ENCODE data around the gene CCR6. TPM values are rescaled to one million over a fixed set of nuclear protein-coding genes. Genes with fewer than 3 reads are reported as not detected.

CCR6 gene
- total and polyA plus RNA-seq, 2 donors (not counting 1 experiment from before 2014, with no cell fraction given) = not detected

DNA sequence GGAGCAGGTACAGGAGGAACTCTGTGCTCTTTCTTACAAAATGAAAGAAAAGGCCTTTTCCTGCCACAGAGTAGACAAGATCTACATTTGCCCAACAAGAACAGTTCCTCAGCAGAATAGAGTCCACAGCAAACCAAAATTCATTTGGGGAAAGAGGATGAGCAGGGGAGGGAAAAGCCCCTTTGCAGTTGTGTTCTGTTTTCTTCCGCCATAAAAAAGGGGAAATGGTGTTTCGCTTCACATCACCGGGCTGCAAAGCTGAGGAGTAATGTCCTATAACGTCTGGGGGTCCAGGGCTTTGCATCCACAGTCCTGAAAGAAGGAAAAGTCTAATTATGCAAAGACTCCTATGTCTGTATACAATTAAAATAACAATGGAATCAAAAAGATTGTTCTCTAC is 35.0 kb downstream of the CCR6 start, which contains the start of gene GPR31:
Gene GPR31, minus strand, starts transcription at position 118 of the 400 bp plus-strand sequence. CDS start 149 bp downstream, outside the sequence.
- H3K9ac ChIP-seq (ENCODE audit: insufficient read depth, low read length) = no peak within 1 kb of the TSS
- H3K27me3 ChIP-seq (ENCODE audit: control insufficient read depth, insufficient read depth, low read length) = no peaks in the 10 kb centered on the region
- no peak within 1 kb of the TSS for H3K27ac ChIP-seq (ENCODE audit: insufficient read depth, low read length)
- no peak within 1 kb of the TSS for H2AFZ ChIP-seq (ENCODE audit: low read length)
- no peak for DNase-seq (ENCODE audit: low read depth in 2 of 2)
- H3K9me3 ChIP-seq (ENCODE audit: control insufficient read depth, insufficient read depth, low read depth, low read length) = no peaks in the 10 kb centered on the region
- TF ChIP-seq CTCF (conservative IDR thresholded peaks at IDR 0.05 in 1 of 2, IDR thresholded peaks at IDR 0.05 in 1 of 2; ENCODE audit: low read depth in 1 of 2, low read length in 2 of 2) (no peak), EZH2 (IDR thresholded peaks at IDR 0.05; ENCODE audit: low read length, missing control alignments) (no peak)
- no peak within 1 kb of the TSS for H3K4me3 ChIP-seq (replicated peaks in 1 of 4; ENCODE audit: control extremely low read depth in 1 of 4, insufficient read depth in 1 of 4, low read depth in 3 of 4, low read length in 4 of 4)
- no peaks in the 10 kb centered on the region for H3K36me3 ChIP-seq (ENCODE audit: control insufficient read depth, insufficient read depth, low read length)
- H3K4me1 ChIP-seq (ENCODE audit: control insufficient read depth, extremely low read depth, insufficient read depth, low read length) = no peaks in the 10 kb centered on the region
- no peaks in the 10 kb centered on the region for H3K79me2 ChIP-seq (ENCODE audit: control insufficient read depth, insufficient read depth, low read length)
- H4K20me1 ChIP-seq (ENCODE audit: control insufficient read depth, extremely low read depth, insufficient read depth, low read length) = no peaks in the 10 kb centered on the region
- no peak within 1 kb of the TSS for H3K4me2 ChIP-seq (ENCODE audit: extremely low read depth, insufficient read depth, low read length)

DNA sequence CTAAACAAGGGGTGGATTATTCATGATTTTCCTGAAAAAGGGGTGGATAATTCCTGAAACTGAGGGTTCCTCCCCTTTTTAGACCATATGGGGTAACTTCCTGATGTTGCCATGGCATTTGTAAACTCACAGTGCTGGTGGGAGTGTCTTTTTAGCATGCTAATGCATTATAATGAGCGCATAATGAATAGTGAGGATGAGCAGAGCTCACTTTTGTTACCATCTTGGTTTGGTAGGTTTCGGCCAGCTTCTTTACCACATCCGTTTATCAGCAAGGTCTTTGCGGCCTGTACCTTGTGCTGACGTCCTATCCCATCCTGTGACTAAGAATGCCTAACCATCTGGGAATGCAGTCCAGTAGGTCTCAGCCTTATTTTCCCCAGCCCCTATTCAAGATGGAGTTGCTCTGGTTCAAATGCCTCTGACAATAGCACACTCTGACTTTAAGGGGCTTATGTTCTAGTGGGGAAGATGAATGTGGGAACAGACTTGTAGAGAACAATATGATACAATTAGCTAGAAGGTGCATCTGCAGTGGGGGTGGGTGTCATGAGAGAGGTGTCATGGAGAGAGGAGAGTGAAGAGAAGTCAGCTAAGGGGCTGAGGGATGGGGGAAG is 39.1 kb downstream of the CCR6 start:
- TF ChIP-seq CTCF (conservative IDR thresholded peaks at IDR 0.05 in 1 of 2, IDR thresholded peaks at IDR 0.05 in 1 of 2; ENCODE audit: low read depth in 1 of 2, low read length in 2 of 2) = no peak
- no peak for TF ChIP-seq EZH2 (IDR thresholded peaks at IDR 0.05; ENCODE audit: low read length, missing control alignments)
- no peak overlapping the region for H3K4me3 ChIP-seq (replicated peaks in 1 of 4; ENCODE audit: control extremely low read depth in 1 of 4, insufficient read depth in 1 of 4, low read depth in 3 of 4, low read length in 4 of 4)
- H2AFZ ChIP-seq (ENCODE audit: low read length) = no peak overlapping the region
- H3K79me2 ChIP-seq (ENCODE audit: control insufficient read depth, insufficient read depth, low read length) = no peaks in the 10 kb centered on the region
- no peak overlapping the region for H3K4me2 ChIP-seq (ENCODE audit: extremely low read depth, insufficient read depth, low read length)
- H3K27me3 ChIP-seq (ENCODE audit: control insufficient read depth, insufficient read depth, low read length) = no peaks in the 10 kb centered on the region
- H3K27ac ChIP-seq (ENCODE audit: insufficient read depth, low read length) = no peak overlapping the region
- H3K9ac ChIP-seq (ENCODE audit: insufficient read depth, low read length) = no peak overlapping the region
- no peaks in the 10 kb centered on the region for H3K4me1 ChIP-seq (ENCODE audit: control insufficient read depth, extremely low read depth, insufficient read depth, low read length)
- no peaks in the 10 kb centered on the region for H3K36me3 ChIP-seq (ENCODE audit: control insufficient read depth, insufficient read depth, low read length)
- no peaks in the 10 kb centered on the region for H3K9me3 ChIP-seq (ENCODE audit: control insufficient read depth, insufficient read depth, low read depth, low read length)
- no peaks in the 10 kb centered on the region for H4K20me1 ChIP-seq (ENCODE audit: control insufficient read depth, extremely low read depth, insufficient read depth, low read length)
- peak in 1 of 2 donors; percentile 14 for DNase-seq (ENCODE audit: low read depth in 2 of 2)

DNA sequence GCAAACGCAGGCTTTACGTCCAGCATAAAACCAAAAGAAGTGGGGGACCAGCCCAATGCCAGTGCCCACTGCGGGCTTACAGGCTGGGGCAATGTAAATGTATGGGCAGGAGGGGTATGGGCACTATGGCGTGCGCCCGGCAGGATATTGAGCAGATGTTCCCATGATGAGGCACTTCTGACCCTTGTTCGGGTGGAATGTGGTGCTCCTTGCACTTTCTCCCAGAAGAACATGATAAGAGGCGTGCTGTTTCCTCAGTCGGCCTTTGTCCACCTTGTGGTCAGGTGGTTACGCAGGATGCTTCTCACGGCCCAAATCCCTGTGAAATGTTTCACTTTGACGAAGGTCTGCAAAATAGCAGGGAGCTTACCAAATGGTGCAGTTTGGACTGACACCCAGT is 39.7 kb downstream of the CCR6 start:
- Histone ChIP-seq H3K27me3 (ENCODE audit: control insufficient read depth, insufficient read depth, low read length) (no peaks in the 10 kb centered on the region), H3K4me3 (replicated peaks in 1 of 4; ENCODE audit: control extremely low read depth in 1 of 4, insufficient read depth in 1 of 4, low read depth in 3 of 4, low read length in 4 of 4) (no peak overlapping the region), H2AFZ (ENCODE audit: low read length) (no peak overlapping the region), H4K20me1 (ENCODE audit: control insufficient read depth, extremely low read depth, insufficient read depth, low read length) (no peaks in the 10 kb centered on the region), H3K4me1 (ENCODE audit: control insufficient read depth, extremely low read depth, insufficient read depth, low read length) (no peaks in the 10 kb centered on the region), H3K36me3 (ENCODE audit: control insufficient read depth, insufficient read depth, low read length) (no peaks in the 10 kb centered on the region), H3K27ac (ENCODE audit: insufficient read depth, low read length) (no peak overlapping the region), H3K4me2 (ENCODE audit: extremely low read depth, insufficient read depth, low read length) (no peak overlapping the region), H3K9me3 (ENCODE audit: control insufficient read depth, insufficient read depth, low read depth, low read length) (no peaks in the 10 kb centered on the region), H3K79me2 (ENCODE audit: control insufficient read depth, insufficient read depth, low read length) (no peaks in the 10 kb centered on the region), H3K9ac (ENCODE audit: insufficient read depth, low read length) (no peak overlapping the region)
- DNase-seq (ENCODE audit: low read depth in 2 of 2) = no peak
- TF ChIP-seq CTCF (conservative IDR thresholded peaks at IDR 0.05 in 1 of 2, IDR thresholded peaks at IDR 0.05 in 1 of 2; ENCODE audit: low read depth in 1 of 2, low read length in 2 of 2) = no peak
- no peak for TF ChIP-seq EZH2 (IDR thresholded peaks at IDR 0.05; ENCODE audit: low read length, missing control alignments)
